Activated B cell treated with CpG ODN at 0.5 μM for 24 hours (primary cell): ENCODE results near the gene RCAN2. TPM values are rescaled to one million over a fixed set of nuclear protein-coding genes. Genes with fewer than 3 reads are reported as not detected.

Source experiments
- ATAC-seq: fragments of 200-7000 bp; cut with Tn5 transposase; one replicate; pipeline ENCODE4 v1.10.0; 2021; ENCODE audit warnings: low read depth, mild to moderate bottlenecking, moderate library complexity
- CTCF ChIA-PET: fragments of 350-600 bp; sonication (Branson Sonifier 250); formaldehyde crosslinking; loops from one replicate; lab custom pipeline; 2021; ENCODE audit warnings: antibody characterized with exemption; lab: Charles Lee
- POLR2A ChIA-PET: fragments of 350-600 bp; sonication (Branson Sonifier 250); formaldehyde crosslinking; loops from one replicate; lab custom pipeline; 2021; ENCODE audit warnings: antibody characterized with exemption; lab: Charles Lee
- DNase-seq: peaks from one replicate; pipeline ENCODE4 v3.0.0; 2022
- H3K27ac Mint-ChIP-seq: one replicate; pipeline ENCODE4 v1.8.0; 2020; ENCODE audit warnings: mixed read lengths
- H3K27me3 Mint-ChIP-seq: one replicate; pipeline ENCODE4 v1.8.0; 2021; ENCODE audit warnings: mixed read lengths
- H3K36me3 Mint-ChIP-seq: one replicate; pipeline ENCODE4 v1.8.0; 2021; ENCODE audit warnings: low read depth, mixed read lengths
- H3K4me1 Mint-ChIP-seq: one replicate; pipeline ENCODE4 v1.8.0; 2021; ENCODE audit warnings: mixed read lengths
- H3K4me3 Mint-ChIP-seq: one replicate; pipeline ENCODE4 v1.8.0; 2020; ENCODE audit warnings: mild to moderate bottlenecking, mixed read lengths
- H3K9me3 Mint-ChIP-seq: one replicate; pipeline ENCODE4 v1.8.0; 2020; ENCODE audit warnings: mixed read lengths
- CTCF ChIP-seq: fragments of 200-600 bp; IDR thresholded peaks from one replicate; pipeline ENCODE4 v1.8.0; 2022; ENCODE audit warnings: antibody characterized with exemption, mild to moderate bottlenecking
- intact Hi-C: fragments of 100-400 bp; cut with micrococcal nuclease; formaldehyde crosslinking; loops from one replicate; pipeline ENCODE4 v1.15.1; 2024
- total RNA-seq: library from RNA; stranded (reverse); gene quantifications from 2 replicates; pipeline ENCODE4 v1.2.3, GENCODE V29; 2022

RCAN2 gene
- total RNA-seq, 1 donor from 2014 or later: not detected

GRCh38 chr6:46412662-46413061 is 78.6 kb downstream of the RCAN2 start:
- ATAC-seq (no peak), DNase-seq (no peak)
- Mint-ChIP-seq H3K27me3 (no peaks in the 10 kb centered on the region), H3K4me1 (no peaks in the 10 kb centered on the region), H3K36me3 (no peaks in the 10 kb centered on the region), H3K27ac (no peak overlapping the region), H3K9me3 (no peaks in the 10 kb centered on the region), H3K4me3 (no peak overlapping the region)
- CTCF ChIA-PET: interaction anchor here (0.6 to 10.5 kb wide), 6 partner anchors 9 to 571 kb away, joined by 3 to 226 read pairs (median 20); no protein-coding TSS in a partner anchor
- no peak for TF ChIP-seq CTCF
- intact Hi-C loops: no loop called here
- POLR2A ChIA-PET: no interaction called here

- H3K27ac Mint-ChIP-seq: no peak overlapping the region
- ChIA-PET CTCF (interaction anchor here (0.6 to 10.5 kb wide), 9 partner anchors 10 to 354 kb away, joined by 3 to 226 read pairs (median 8); partner anchors contain the start of gene ENPP4), POLR2A (interaction anchor here (1.6 kb wide), 1 partner anchor 191 kb away, joined by 4 read pairs; no protein-coding TSS in a partner anchor)
- TF ChIP-seq CTCF: no peak
- H3K4me3 Mint-ChIP-seq: no peak overlapping the region
- ATAC-seq: no peak
- DNase-seq: no peak
- H3K9me3 Mint-ChIP-seq: no peaks in the 10 kb centered on the region
- no peaks in the 10 kb centered on the region for H3K4me1 Mint-ChIP-seq
- H3K27me3 Mint-ChIP-seq: no peaks in the 10 kb centered on the region
- intact Hi-C loops: no loop called here
- H3K36me3 Mint-ChIP-seq: no peaks in the 10 kb centered on the region
Observed at GRCh38 chr6:46411456-46412197, 79.6 kb downstream of the RCAN2 start.

GRCh38 chr6:46410334-46410953 is 80.8 kb downstream of the RCAN2 start:
- ATAC-seq (peak; percentile 47), DNase-seq (no peak)
- peak; percentile 44 for TF ChIP-seq CTCF
- Mint-ChIP-seq H3K36me3 (no peaks in the 10 kb centered on the region), H3K4me3 (no peak overlapping the region), H3K9me3 (no peaks in the 10 kb centered on the region), H3K27me3 (no peaks in the 10 kb centered on the region), H3K27ac (no peak overlapping the region), H3K4me1 (no peaks in the 10 kb centered on the region)
- intact Hi-C loops: loop anchor here (1.0 kb wide), 5 partner anchors 34 to 480 kb away; no protein-coding TSS in a partner anchor
- POLR2A ChIA-PET: interaction anchor here (0.8 to 1.6 kb wide), 5 partner anchors 189 to 320 kb away, joined by 3 to 4 read pairs (median 4); no protein-coding TSS in a partner anchor
- CTCF ChIA-PET: interaction anchor here (0.6 to 10.5 kb wide), 34 partner anchors 9 to 1945 kb away, joined by 3 to 226 read pairs (median 4); partner anchors contain the start of genes ENPP4 and ENPP5

GRCh38 chr6:46407776-46408530 is 83.3 kb downstream of the RCAN2 start:
- TF ChIP-seq CTCF: no peak
- H3K4me3 Mint-ChIP-seq: no peak overlapping the region
- no peaks in the 10 kb centered on the region for H3K9me3 Mint-ChIP-seq
- DNase-seq (no peak), ATAC-seq (no peak)
- ChIA-PET CTCF (interaction anchor here (1.4 to 10.5 kb wide), 4 partner anchors 17 to 477 kb away, joined by 4 to 226 read pairs (median 115); no protein-coding TSS in a partner anchor), POLR2A (no interaction called here)
- no peaks in the 10 kb centered on the region for H3K27me3 Mint-ChIP-seq
- no peak overlapping the region for H3K27ac Mint-ChIP-seq
- intact Hi-C loops: no loop called here
- no peaks in the 10 kb centered on the region for H3K36me3 Mint-ChIP-seq
- no peaks in the 10 kb centered on the region for H3K4me1 Mint-ChIP-seq
